ENCODE data around the gene RBM3.

DNA sequence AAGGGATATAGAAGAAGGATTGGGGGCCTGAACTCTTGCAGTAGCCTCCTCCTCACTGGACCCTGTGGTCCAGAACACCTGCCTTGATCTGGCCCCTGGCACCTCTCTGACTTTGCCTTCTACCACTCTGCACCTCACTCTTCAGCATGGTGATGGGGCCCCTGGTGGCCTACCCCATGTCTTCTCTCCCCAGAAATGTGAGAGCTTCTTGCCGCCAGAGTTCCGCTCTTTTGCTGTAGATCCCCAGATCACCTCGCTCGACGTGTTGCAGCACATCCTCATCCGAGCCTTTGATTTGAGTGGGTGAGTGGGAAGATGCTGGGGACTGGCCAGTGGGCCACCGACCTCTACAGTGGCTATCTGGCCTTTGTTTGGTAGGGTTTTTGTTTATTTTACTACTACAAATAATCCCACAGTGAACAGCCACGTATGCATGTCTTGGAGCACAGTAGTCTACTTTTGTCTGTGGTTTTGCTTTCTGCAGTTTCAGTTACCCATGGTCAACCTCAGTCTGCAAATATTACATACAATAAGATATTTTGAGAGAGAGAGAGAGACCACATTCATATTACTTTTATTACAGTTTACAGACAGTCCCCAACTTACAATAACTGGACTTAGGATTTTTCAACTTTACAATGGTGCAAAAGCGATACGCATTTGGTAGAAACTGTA lies 33.0 kb upstream of the RBM3 start:
- TF ChIP-seq, protein P1, sequence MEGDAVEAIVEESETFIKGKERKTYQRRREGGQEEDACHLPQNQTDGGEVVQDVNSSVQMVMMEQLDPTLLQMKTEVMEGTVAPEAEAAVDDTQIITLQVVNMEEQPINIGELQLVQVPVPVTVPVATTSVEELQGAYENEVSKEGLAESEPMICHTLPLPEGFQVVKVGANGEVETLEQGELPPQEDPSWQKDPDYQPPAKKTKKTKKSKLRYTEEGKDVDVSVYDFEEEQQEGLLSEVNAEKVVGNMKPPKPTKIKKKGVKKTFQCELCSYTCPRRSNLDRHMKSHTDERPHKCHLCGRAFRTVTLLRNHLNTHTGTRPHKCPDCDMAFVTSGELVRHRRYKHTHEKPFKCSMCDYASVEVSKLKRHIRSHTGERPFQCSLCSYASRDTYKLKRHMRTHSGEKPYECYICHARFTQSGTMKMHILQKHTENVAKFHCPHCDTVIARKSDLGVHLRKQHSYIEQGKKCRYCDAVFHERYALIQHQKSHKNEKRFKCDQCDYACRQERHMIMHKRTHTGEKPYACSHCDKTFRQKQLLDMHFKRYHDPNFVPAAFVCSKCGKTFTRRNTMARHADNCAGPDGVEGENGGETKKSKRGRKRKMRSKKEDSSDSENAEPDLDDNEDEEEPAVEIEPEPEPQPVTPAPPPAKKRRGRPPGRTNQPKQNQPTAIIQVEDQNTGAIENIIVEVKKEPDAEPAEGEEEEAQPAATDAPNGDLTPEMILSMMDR (IDR thresholded peaks at IDR 0.05; ENCODE audit: poor library complexity): no peak
- no peak for TF ChIP-seq EZH2phosphoT487 (IDR thresholded peaks at IDR 0.05; ENCODE audit: low read depth, severe bottlenecking, unreplicated experiment)
- no peak for TF ChIP-seq EZH2 (IDR thresholded peaks at IDR 0.05; ENCODE audit: borderline replicate concordance)
